ENCODE measurements around the gene LRRD1.

DNA sequence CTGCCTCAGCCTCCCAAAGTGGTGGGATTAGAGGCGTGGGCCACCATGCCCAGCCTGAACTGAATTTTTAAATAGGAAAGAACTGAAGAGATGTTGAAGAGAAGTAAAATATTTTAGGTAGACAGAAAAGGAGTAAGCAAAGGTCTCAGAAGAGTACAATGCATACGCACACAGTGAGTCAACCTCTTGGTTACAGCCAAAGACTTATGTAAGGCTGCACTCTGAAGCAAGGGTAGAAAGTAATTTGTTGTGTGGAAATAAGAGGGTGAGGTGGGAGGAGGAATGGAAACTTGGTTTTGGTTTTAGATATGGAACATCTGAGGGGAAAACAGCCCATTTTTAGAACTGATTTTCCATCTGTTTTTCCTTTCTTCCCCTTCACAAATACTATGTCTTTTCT lies 49.2 kb upstream of the LRRD1 start:
- TF ChIP-seq SIX5 (IDR thresholded peaks at IDR 0.05; ENCODE audit: borderline replicate concordance in 1 of 2, insufficient read depth in 1 of 2, low read depth in 1 of 2, low read length in 2 of 2) (no peak), SIN3B (IDR thresholded peaks at IDR 0.05; ENCODE audit: low read depth) (no peak), SPI1 (IDR thresholded peaks at IDR 0.05; ENCODE audit: borderline replicate concordance, low read depth, low read length) (no peak), MCM2 (IDR thresholded peaks at IDR 0.05; ENCODE audit: low read depth) (no peak), ZFX (CRISPR knock-in tag; IDR thresholded peaks at IDR 0.05) (no peak), JUND (IDR thresholded peaks at IDR 0.05; ENCODE audit: borderline replicate concordance, low read depth, low read length) (no peak), JUND (tag; IDR thresholded peaks at IDR 0.05; ENCODE audit: borderline replicate concordance, low read depth, low read length) (no peak), POLR2A (conservative IDR thresholded peaks at IDR 0.05) (no peak), KLF13 (tag; IDR thresholded peaks at IDR 0.05; ENCODE audit: borderline replicate concordance, low read depth) (no peak), ZNF253 (CRISPR knock-in tag; conservative IDR thresholded peaks at IDR 0.05) (no peak)
- TF ChIP-seq, protein P1, sequence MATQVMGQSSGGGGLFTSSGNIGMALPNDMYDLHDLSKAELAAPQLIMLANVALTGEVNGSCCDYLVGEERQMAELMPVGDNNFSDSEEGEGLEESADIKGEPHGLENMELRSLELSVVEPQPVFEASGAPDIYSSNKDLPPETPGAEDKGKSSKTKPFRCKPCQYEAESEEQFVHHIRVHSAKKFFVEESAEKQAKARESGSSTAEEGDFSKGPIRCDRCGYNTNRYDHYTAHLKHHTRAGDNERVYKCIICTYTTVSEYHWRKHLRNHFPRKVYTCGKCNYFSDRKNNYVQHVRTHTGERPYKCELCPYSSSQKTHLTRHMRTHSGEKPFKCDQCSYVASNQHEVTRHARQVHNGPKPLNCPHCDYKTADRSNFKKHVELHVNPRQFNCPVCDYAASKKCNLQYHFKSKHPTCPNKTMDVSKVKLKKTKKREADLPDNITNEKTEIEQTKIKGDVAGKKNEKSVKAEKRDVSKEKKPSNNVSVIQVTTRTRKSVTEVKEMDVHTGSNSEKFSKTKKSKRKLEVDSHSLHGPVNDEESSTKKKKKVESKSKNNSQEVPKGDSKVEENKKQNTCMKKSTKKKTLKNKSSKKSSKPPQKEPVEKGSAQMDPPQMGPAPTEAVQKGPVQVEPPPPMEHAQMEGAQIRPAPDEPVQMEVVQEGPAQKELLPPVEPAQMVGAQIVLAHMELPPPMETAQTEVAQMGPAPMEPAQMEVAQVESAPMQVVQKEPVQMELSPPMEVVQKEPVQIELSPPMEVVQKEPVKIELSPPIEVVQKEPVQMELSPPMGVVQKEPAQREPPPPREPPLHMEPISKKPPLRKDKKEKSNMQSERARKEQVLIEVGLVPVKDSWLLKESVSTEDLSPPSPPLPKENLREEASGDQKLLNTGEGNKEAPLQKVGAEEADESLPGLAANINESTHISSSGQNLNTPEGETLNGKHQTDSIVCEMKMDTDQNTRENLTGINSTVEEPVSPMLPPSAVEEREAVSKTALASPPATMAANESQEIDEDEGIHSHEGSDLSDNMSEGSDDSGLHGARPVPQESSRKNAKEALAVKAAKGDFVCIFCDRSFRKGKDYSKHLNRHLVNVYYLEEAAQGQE (IDR thresholded peaks at IDR 0.05; ENCODE audit: borderline replicate concordance), result no peak
- TF ChIP-seq, protein P1 (CRISPR knock-in tag; IDR thresholded peaks at IDR 0.05; ENCODE audit: low read depth), result no peak
- TF ChIP-seq, protein P2, sequence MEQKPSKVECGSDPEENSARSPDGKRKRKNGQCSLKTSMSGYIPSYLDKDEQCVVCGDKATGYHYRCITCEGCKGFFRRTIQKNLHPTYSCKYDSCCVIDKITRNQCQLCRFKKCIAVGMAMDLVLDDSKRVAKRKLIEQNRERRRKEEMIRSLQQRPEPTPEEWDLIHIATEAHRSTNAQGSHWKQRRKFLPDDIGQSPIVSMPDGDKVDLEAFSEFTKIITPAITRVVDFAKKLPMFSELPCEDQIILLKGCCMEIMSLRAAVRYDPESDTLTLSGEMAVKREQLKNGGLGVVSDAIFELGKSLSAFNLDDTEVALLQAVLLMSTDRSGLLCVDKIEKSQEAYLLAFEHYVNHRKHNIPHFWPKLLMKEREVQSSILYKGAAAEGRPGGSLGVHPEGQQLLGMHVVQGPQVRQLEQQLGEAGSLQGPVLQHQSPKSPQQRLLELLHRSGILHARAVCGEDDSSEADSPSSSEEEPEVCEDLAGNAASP (IDR thresholded peaks at IDR 0.05), result no peak

Measured in K562 (cell line).